GM12891 (cell line): Measurements from ENCODE around the gene BCL10.

Source experiments
- DNase-seq: peaks from one replicate; pipeline ENCODE4 v3.0.0; 2011; ENCODE audit warnings: low spot score; ENCODE audit not compliant: insufficient read length
- FAIRE-seq: peaks from 2 replicates; lab custom pipeline; 2011; peaks lifted over from hg19 to GRCh38; lab: Jason Lieb, UNC
- PAX5 ChIP-seq: IDR thresholded peaks from 2 replicates; pipeline ENCODE4 v1.6.1; 2011; ENCODE audit warnings: low read length, moderate library complexity, mild to moderate bottlenecking; ENCODE audit not compliant: insufficient read depth, severe bottlenecking
- POLR2A ChIP-seq: IDR thresholded peaks from 2 replicates; pipeline ENCODE4 v1.6.1; 2011; ENCODE audit warnings: low read depth, low read length, control low read depth
- POLR2AphosphoS5 ChIP-seq: IDR thresholded peaks from 2 replicates; pipeline ENCODE4 v1.6.1; 2011; ENCODE audit warnings: low read depth, low read length, control low read depth
- POU2F2 ChIP-seq: IDR thresholded peaks from 2 replicates; pipeline ENCODE4 v1.6.1; 2011; ENCODE audit warnings: low read depth, mild to moderate bottlenecking, control low read depth, low read length, moderate library complexity
- SPI1 ChIP-seq: IDR thresholded peaks from 2 replicates; pipeline ENCODE4 v1.6.1; 2011; ENCODE audit warnings: low read depth, low read length, control low read depth
- TAF1 ChIP-seq: IDR thresholded peaks from 2 replicates; pipeline ENCODE4 v1.6.1; 2011; ENCODE audit warnings: low read depth, low read length, control low read depth

Gene BCL10

GRCh38 chr1:85317560-85317959 is 41.1 kb upstream of the BCL10 start:
- DNase-seq (no peak), FAIRE-seq (no peak)
- no peak for TF ChIP-seq PAX5
- TF ChIP-seq POLR2A = no peak
- no peak for TF ChIP-seq SPI1
- no peak for TF ChIP-seq TAF1
- no peak for TF ChIP-seq POU2F2
- no peak for TF ChIP-seq POLR2AphosphoS5

GRCh38 chr1:85316321-85316720 is 39.9 kb upstream of the BCL10 start:
- no peak for DNase-seq
- FAIRE-seq = no peak
- TF ChIP-seq TAF1 (no peak), POU2F2 (no peak), PAX5 (no peak), SPI1 (no peak), POLR2A (no peak), POLR2AphosphoS5 (no peak)

GRCh38 chr1:85315789-85316188 is 39.4 kb upstream of the BCL10 start:
- no peak for DNase-seq
- no peak for TF ChIP-seq SPI1
- TF ChIP-seq POU2F2 = no peak
- no peak for TF ChIP-seq PAX5
- no peak for TF ChIP-seq TAF1
- TF ChIP-seq POLR2A = no peak
- no peak for TF ChIP-seq POLR2AphosphoS5
- FAIRE-seq = no peak

GRCh38 chr1:85314726-85315125 is 38.3 kb upstream of the BCL10 start:
- TF ChIP-seq POLR2AphosphoS5 (no peak), SPI1 (no peak), PAX5 (no peak), TAF1 (no peak), POLR2A (no peak), POU2F2 (no peak)
- FAIRE-seq (no peak), DNase-seq (no peak)

- FAIRE-seq (no peak), DNase-seq (no peak)
- TF ChIP-seq POU2F2 = no peak
- TF ChIP-seq POLR2AphosphoS5 = no peak
- TF ChIP-seq PAX5 = no peak
- TF ChIP-seq SPI1 = no peak
Observed at GRCh38 chr1:85313888-85314696, 37.7 kb upstream of the BCL10 start.

- FAIRE-seq (no peak), DNase-seq (no peak)
- TF ChIP-seq POLR2A = no peak
- no peak for TF ChIP-seq POLR2AphosphoS5
- no peak for TF ChIP-seq PAX5
- TF ChIP-seq TAF1 = no peak
- TF ChIP-seq POU2F2 = no peak
- no peak for TF ChIP-seq SPI1
Observed at GRCh38 chr1:85311818-85312217, 35.4 kb upstream of the BCL10 start.

GRCh38 chr1:85308833-85309350 is 32.5 kb upstream of the BCL10 start:
- no peak for DNase-seq
- TF ChIP-seq TAF1 = no peak
- TF ChIP-seq POLR2AphosphoS5 = no peak
- TF ChIP-seq POU2F2 = no peak
- no peak for TF ChIP-seq POLR2A
- no peak for TF ChIP-seq PAX5
- TF ChIP-seq SPI1 = no peak
- no peak for FAIRE-seq

GRCh38 chr1:85307987-85308832 is 31.8 kb upstream of the BCL10 start:
- FAIRE-seq (peak; percentile 70), DNase-seq (peak; percentile 44)
- TF ChIP-seq SPI1 = no peak
- no peak for TF ChIP-seq POLR2AphosphoS5
- no peak for TF ChIP-seq POLR2A
- TF ChIP-seq TAF1 = no peak
- no peak for TF ChIP-seq POU2F2

- no peak for FAIRE-seq
- no peak for TF ChIP-seq POLR2AphosphoS5
- no peak for TF ChIP-seq POLR2A
- no peak for TF ChIP-seq POU2F2
- TF ChIP-seq PAX5 = no peak
- TF ChIP-seq TAF1 = no peak
- TF ChIP-seq SPI1 = no peak
- DNase-seq = no peak
Observed at GRCh38 chr1:85306236-85306635, 29.8 kb upstream of the BCL10 start.
